ENCODE results near the gene CEP104. TPM values are rescaled to one million over a fixed set of nuclear protein-coding genes. Genes with fewer than 3 reads are reported as not detected.

The CEP104 gene
- total and polyA plus RNA-seq, 9 of the 15 experiments (the other 6 are each of a cell fraction or from before 2014, with no cell fraction given) = 11.2 to 63.4 (median 42.6) TPM

- TF ChIP-seq, protein P1, sequence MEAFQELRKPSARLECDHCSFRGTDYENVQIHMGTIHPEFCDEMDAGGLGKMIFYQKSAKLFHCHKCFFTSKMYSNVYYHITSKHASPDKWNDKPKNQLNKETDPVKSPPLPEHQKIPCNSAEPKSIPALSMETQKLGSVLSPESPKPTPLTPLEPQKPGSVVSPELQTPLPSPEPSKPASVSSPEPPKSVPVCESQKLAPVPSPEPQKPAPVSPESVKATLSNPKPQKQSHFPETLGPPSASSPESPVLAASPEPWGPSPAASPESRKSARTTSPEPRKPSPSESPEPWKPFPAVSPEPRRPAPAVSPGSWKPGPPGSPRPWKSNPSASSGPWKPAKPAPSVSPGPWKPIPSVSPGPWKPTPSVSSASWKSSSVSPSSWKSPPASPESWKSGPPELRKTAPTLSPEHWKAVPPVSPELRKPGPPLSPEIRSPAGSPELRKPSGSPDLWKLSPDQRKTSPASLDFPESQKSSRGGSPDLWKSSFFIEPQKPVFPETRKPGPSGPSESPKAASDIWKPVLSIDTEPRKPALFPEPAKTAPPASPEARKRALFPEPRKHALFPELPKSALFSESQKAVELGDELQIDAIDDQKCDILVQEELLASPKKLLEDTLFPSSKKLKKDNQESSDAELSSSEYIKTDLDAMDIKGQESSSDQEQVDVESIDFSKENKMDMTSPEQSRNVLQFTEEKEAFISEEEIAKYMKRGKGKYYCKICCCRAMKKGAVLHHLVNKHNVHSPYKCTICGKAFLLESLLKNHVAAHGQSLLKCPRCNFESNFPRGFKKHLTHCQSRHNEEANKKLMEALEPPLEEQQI (IDR thresholded peaks at IDR 0.05) = no peak
- TF ChIP-seq BRCA1 (IDR thresholded peaks at IDR 0.05) = no peak
- TF ChIP-seq BRCA1 (CRISPR knock-in tag; IDR thresholded peaks at IDR 0.05) = no peak
- peak; percentile 43 for TF ChIP-seq TAL1 (IDR thresholded peaks at IDR 0.05)
- TF ChIP-seq SMARCE1 (IDR thresholded peaks at IDR 0.05) = peak; percentile 55; the same call in 1 of the 2 replicates
- TF ChIP-seq, protein P2, sequence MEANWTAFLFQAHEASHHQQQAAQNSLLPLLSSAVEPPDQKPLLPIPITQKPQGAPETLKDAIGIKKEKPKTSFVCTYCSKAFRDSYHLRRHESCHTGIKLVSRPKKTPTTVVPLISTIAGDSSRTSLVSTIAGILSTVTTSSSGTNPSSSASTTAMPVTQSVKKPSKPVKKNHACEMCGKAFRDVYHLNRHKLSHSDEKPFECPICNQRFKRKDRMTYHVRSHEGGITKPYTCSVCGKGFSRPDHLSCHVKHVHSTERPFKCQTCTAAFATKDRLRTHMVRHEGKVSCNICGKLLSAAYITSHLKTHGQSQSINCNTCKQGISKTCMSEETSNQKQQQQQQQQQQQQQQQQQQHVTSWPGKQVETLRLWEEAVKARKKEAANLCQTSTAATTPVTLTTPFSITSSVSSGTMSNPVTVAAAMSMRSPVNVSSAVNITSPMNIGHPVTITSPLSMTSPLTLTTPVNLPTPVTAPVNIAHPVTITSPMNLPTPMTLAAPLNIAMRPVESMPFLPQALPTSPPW (CRISPR knock-in tag; IDR thresholded peaks at IDR 0.05) = no peak
- TF ChIP-seq MEIS2 (IDR thresholded peaks at IDR 0.05; ENCODE audit: partially characterized antibody) = peak; percentile 85
- TF ChIP-seq ZBED1 (IDR thresholded peaks at IDR 0.05) = no peak
- no peak for TF ChIP-seq ZNF449 (CRISPR knock-in tag; IDR thresholded peaks at IDR 0.05)
- TF ChIP-seq JUND (IDR thresholded peaks at IDR 0.05; ENCODE audit: borderline replicate concordance, low read depth, low read length) = peak; percentile 28; the same call in 1 of the 2 replicates
- TF ChIP-seq JUND (tag; IDR thresholded peaks at IDR 0.05; ENCODE audit: borderline replicate concordance, low read depth, low read length) = no peak; the same call in 2 of the 3 replicates
- TF ChIP-seq, protein P3, sequence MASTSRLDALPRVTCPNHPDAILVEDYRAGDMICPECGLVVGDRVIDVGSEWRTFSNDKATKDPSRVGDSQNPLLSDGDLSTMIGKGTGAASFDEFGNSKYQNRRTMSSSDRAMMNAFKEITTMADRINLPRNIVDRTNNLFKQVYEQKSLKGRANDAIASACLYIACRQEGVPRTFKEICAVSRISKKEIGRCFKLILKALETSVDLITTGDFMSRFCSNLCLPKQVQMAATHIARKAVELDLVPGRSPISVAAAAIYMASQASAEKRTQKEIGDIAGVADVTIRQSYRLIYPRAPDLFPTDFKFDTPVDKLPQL (IDR thresholded peaks at IDR 0.05; ENCODE audit: extremely low read depth, insufficient read length) = no peak
- TF ChIP-seq ARID1B (IDR thresholded peaks at IDR 0.05) = peak; percentile 75
- no peak for TF ChIP-seq PRPF4 (IDR thresholded peaks at IDR 0.05; ENCODE audit: insufficient read depth, low read depth, low read length, poor library complexity, severe bottlenecking)
- no peak for TF ChIP-seq ZNF316 (IDR thresholded peaks at IDR 0.05)
- TF ChIP-seq MAZ (CRISPR knock-in tag; conservative IDR thresholded peaks at IDR 0.05 in 1 of 2, IDR thresholded peaks at IDR 0.05 in 1 of 2) = no peak
- TF ChIP-seq PTTG1 (tag; IDR thresholded peaks at IDR 0.05; ENCODE audit: low read depth) = no peak
- TF ChIP-seq LCOR (CRISPR knock-in tag; IDR thresholded peaks at IDR 0.05) = no peak
- peak; percentile 39; the same call in 1 of the 2 replicates for TF ChIP-seq PKNOX1 (IDR thresholded peaks at IDR 0.05)
- TF ChIP-seq IRF2 (CRISPR knock-in tag; IDR thresholded peaks at IDR 0.05) = no peak
- TF ChIP-seq, protein P4, sequence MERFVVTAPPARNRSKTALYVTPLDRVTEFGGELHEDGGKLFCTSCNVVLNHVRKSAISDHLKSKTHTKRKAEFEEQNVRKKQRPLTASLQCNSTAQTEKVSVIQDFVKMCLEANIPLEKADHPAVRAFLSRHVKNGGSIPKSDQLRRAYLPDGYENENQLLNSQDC (CRISPR knock-in tag; IDR thresholded peaks at IDR 0.05) = no peak
- peak in 1 of 2 experiments; percentile 45; a peak in 2 of 4 replicates for TF ChIP-seq HDAC1 (IDR thresholded peaks at IDR 0.05)
- TF ChIP-seq DPF2 (IDR thresholded peaks at IDR 0.05) = peak; percentile 66
- TF ChIP-seq RBM17 (IDR thresholded peaks at IDR 0.05; ENCODE audit: borderline replicate concordance, low read depth, low read length) = no peak
Measured at GRCh38 chr1:3807769-3808168, 49.2 kb downstream of the CEP104 start (continued).
